GM23338 (cell line): ENCODE data around the gene CARD9. TPM values are rescaled to one million over a fixed set of nuclear protein-coding genes. Genes with fewer than 3 reads are reported as not detected.
A peak's percentile ranks its signal among the peaks of the same experiment; 100 is the strongest.

Source experiments
- ATAC-seq: fragments of 200-7000 bp; cut with Tn5 transposase; 3 replicates; pipeline ENCODE4 v1.9.1; 2020
- DNase-seq: peaks from one replicate; pipeline ENCODE4 v3.0.0-alpha.2; 2015; ENCODE audit warnings: low spot score
- H2AFZ ChIP-seq: fragments of 200-600 bp; sonication (generic); 2 replicates; pipeline ENCODE4 v1.8.0; 2016; ENCODE audit warnings: antibody characterized with exemption, mild to moderate bottlenecking, moderate library complexity
- H3F3A ChIP-seq: fragments of 200-600 bp; sonication (generic); replicated peaks from 2 replicates; pipeline ENCODE4 v1.8.0; 2017; ENCODE audit warnings: antibody characterized with exemption, mixed run types, low read depth
- H3K27ac ChIP-seq: fragments of 200-600 bp; sonication (generic); 2 replicates; pipeline ENCODE4 v1.6.1; 2016; ENCODE audit warnings: low read depth
- H3K27me3 ChIP-seq: fragments of 200-600 bp; sonication (generic); 2 replicates; pipeline ENCODE4 v1.8.0; 2016; ENCODE audit warnings: mild to moderate bottlenecking, mixed run types, moderate library complexity; ENCODE audit not compliant: insufficient read depth
- H3K36me3 ChIP-seq: fragments of 200-600 bp; sonication (generic); 2 replicates; pipeline ENCODE4 v1.8.0; 2016; ENCODE audit warnings: mild to moderate bottlenecking; ENCODE audit not compliant: insufficient read depth
- H3K4me1 ChIP-seq: fragments of 200-600 bp; sonication (generic); 2 replicates; pipeline ENCODE4 v1.8.0; 2016; ENCODE audit warnings: mild to moderate bottlenecking, moderate library complexity; ENCODE audit not compliant: insufficient read depth
- H3K4me2 ChIP-seq: fragments of 200-600 bp; sonication (generic); 2 replicates; pipeline ENCODE4 v1.7.1; 2017; ENCODE audit warnings: mixed run types
- H3K4me3 ChIP-seq: fragments of 200-600 bp; sonication (generic); 2 replicates; pipeline ENCODE4 v1.6.1; 2016; ENCODE audit warnings: mixed run types
- H3K79me2 ChIP-seq: fragments of 200-600 bp; sonication (generic); replicated peaks from 2 replicates; pipeline ENCODE4 v1.8.0; 2017; ENCODE audit warnings: mild to moderate bottlenecking; ENCODE audit not compliant: insufficient read depth
- H3K9me2 ChIP-seq: fragments of 200-600 bp; sonication (generic); 2 replicates; pipeline ENCODE4 v1.8.0; 2017; ENCODE audit not compliant: insufficient read depth
- H4K20me1 ChIP-seq: fragments of 200-600 bp; sonication (generic); replicated peaks from 2 replicates; pipeline ENCODE4 v1.8.0; 2017; ENCODE audit warnings: mild to moderate bottlenecking; ENCODE audit not compliant: insufficient read depth
- H3K27ac Mint-ChIP-seq: 2 replicates; pipeline ENCODE4 v1.8.0; 2020; ENCODE audit warnings: inconsistent platforms, mild to moderate bottlenecking, moderate library complexity, mixed read lengths
- H3K27me3 Mint-ChIP-seq: 3 replicates; pipeline ENCODE4 v1.8.0; 2022; ENCODE audit warnings: low read depth, mild to moderate bottlenecking, moderate library complexity, mixed read lengths, inconsistent platforms; ENCODE audit not compliant: insufficient read depth, poor library complexity
- H3K36me3 Mint-ChIP-seq: 3 replicates; pipeline ENCODE4 v1.8.0; 2021; ENCODE audit warnings: low read depth, mild to moderate bottlenecking, inconsistent platforms, moderate library complexity, mixed read lengths
- H3K4me1 Mint-ChIP-seq: 3 replicates; pipeline ENCODE4 v1.8.0; 2020; ENCODE audit warnings: mild to moderate bottlenecking, inconsistent platforms, mixed read lengths
- H3K4me3 Mint-ChIP-seq: 3 replicates; pipeline ENCODE4 v1.8.0; 2021; ENCODE audit warnings: moderate library complexity, mild to moderate bottlenecking, inconsistent platforms, mixed read lengths
- H3K9me3 Mint-ChIP-seq: 3 replicates; pipeline ENCODE4 v1.8.0; 2020; ENCODE audit warnings: moderate library complexity, mild to moderate bottlenecking, inconsistent platforms, mixed read lengths
- EZH2 ChIP-seq: fragments of 200-600 bp; sonication (generic); IDR thresholded peaks from one replicate; pipeline ENCODE4 v1.8.0; 2017; ENCODE audit warnings: antibody characterized with exemption, mild to moderate bottlenecking, low read depth; ENCODE audit not compliant: unreplicated experiment
- NANOG ChIP-seq: IDR thresholded peaks from 2 replicates; pipeline ENCODE4 v1.6.1; 2016; ENCODE audit warnings: antibody characterized with exemption, borderline replicate concordance
- REST ChIP-seq: IDR thresholded peaks from one replicate; pipeline ENCODE4 v1.6.1; 2018; ENCODE audit warnings: antibody characterized with exemption; ENCODE audit not compliant: unreplicated experiment
- STAT1 ChIP-seq: IDR thresholded peaks from one replicate; pipeline ENCODE4 v1.6.1; 2016; ENCODE audit warnings: antibody characterized with exemption; ENCODE audit not compliant: unreplicated experiment
- ZNF114 ChIP-seq: fragments of 250-450 bp; sonication (Bioruptor Pico); IDR thresholded peaks from 2 replicates; pipeline ENCODE4 v1.5.0; 2020; ENCODE audit warnings: mild to moderate bottlenecking, moderate library complexity
- ZNF462 ChIP-seq: fragments of 250-450 bp; sonication (Bioruptor Pico); IDR thresholded peaks from 2 replicates; pipeline ENCODE4 v1.5.0; 2020; ENCODE audit warnings: mild to moderate bottlenecking, moderate library complexity
- polyA plus RNA-seq: library from polyadenylated mRNA; unstranded; fragments of >200 nt; fragmentation: Nextera tagmentation; extraction: Ambion mirVana; gene quantifications from 2 replicates; pipeline ENCODE4 v1.2.1, GENCODE V29; 2016
- total RNA-seq: library from RNA; depleted of rRNA; stranded (reverse); fragments of >200 nt; shearing (Covaris generic); gene quantifications from 2 replicates; pipeline ENCODE4 v1.2.3, GENCODE V29; 2014

CARD9 gene
- total and polyA plus RNA-seq, 2 experiments from 2014 or later: 0.49 to 0.63 TPM

GRCh38 chr9:136328622-136329041, 44.8 kb downstream of the CARD9 start:
- peak overlapping the region; percentile 55 for H3K4me3 Mint-ChIP-seq
- H3K9me3 Mint-ChIP-seq: no peaks in the 10 kb centered on the region
- no peaks in the 10 kb centered on the region for H3K27me3 ChIP-seq
- no peaks in the 10 kb centered on the region for H4K20me1 ChIP-seq
- ATAC-seq (peak; percentile 31), DNase-seq (peak; percentile 45)
- H3K36me3 Mint-ChIP-seq: no peaks in the 10 kb centered on the region
- H2AFZ ChIP-seq: no peak overlapping the region
- peak overlapping the region; percentile 75; the same call in 1 of the 2 replicates for H3K4me2 ChIP-seq
- no peaks in the 10 kb centered on the region; the same call in 1 of the 2 replicates for H3K79me2 ChIP-seq
- H3K36me3 ChIP-seq: no peaks in the 10 kb centered on the region
- H3K27me3 Mint-ChIP-seq: peaks cover 7% of the 10 kb centered on the region
- no peak for TF ChIP-seq ZNF462 (CRISPR knock-in tag)
- TF ChIP-seq NANOG: no peak
- TF ChIP-seq ZNF114: no peak
- TF ChIP-seq REST: no peak
- no peak for TF ChIP-seq EZH2
- TF ChIP-seq STAT1: no peak
- H3K9me2 ChIP-seq: no peaks in the 10 kb centered on the region
- H3K4me3 ChIP-seq: peak overlapping the region; percentile 48; the same call in 1 of the 2 replicates
- peaks cover 8% of the 10 kb centered on the region for H3K4me1 Mint-ChIP-seq
- H3F3A ChIP-seq: 0 out of 2 replicates have a peak, but pooled peaks cover 3% of the 10 kb centered on the region
- peaks cover 17% of the 10 kb centered on the region for H3K4me1 ChIP-seq
- H3K27ac ChIP-seq: no peak overlapping the region
- H3K27ac Mint-ChIP-seq: peak overlapping the region; percentile 64; the same call in 1 of the 2 replicates
